SJCRH30 (cell line): Measurements from ENCODE around the gene DPPA5. TPM values are rescaled to one million over a fixed set of nuclear protein-coding genes. Genes with fewer than 3 reads are reported as not detected.
"Not testable (repeated sequence)": the region's sequence is repeated elsewhere in the genome, so short reads cannot be mapped to it uniquely, and the experiment has no call there.

Experiments used
- DNase-seq, 2 experiments: peaks; one replicate each; pipeline ENCODE4 v3.0.0-alpha.2; 2015 to 2020
- H3K27ac ChIP-seq: fragments of 250-450 bp; sonication (Bioruptor Pico); 2 replicates; pipeline ENCODE4 v1.5.1; 2020; ENCODE audit warnings: mild to moderate bottlenecking, moderate library complexity
- H3K27me3 ChIP-seq: fragments of 250-450 bp; sonication (Bioruptor Pico); 2 replicates; pipeline ENCODE4 v1.5.1; 2020; ENCODE audit warnings: mild to moderate bottlenecking, moderate library complexity
- H3K36me3 ChIP-seq: fragments of 250-450 bp; sonication (Bioruptor Pico); 2 replicates; pipeline ENCODE4 v1.5.1; 2020; ENCODE audit warnings: mild to moderate bottlenecking, moderate library complexity
- H3K4me1 ChIP-seq: fragments of 250-450 bp; sonication (Bioruptor Pico); 2 replicates; pipeline ENCODE4 v1.5.1; 2020; ENCODE audit warnings: mild to moderate bottlenecking, moderate library complexity
- H3K4me3 ChIP-seq: fragments of 250-450 bp; sonication (Bioruptor Pico); 2 replicates; pipeline ENCODE4 v1.5.1; 2020; ENCODE audit warnings: mild to moderate bottlenecking, moderate library complexity
- H3K9me3 ChIP-seq: fragments of 250-450 bp; sonication (Bioruptor Pico); replicated peaks from 2 replicates; pipeline ENCODE4 v1.5.1; 2020; ENCODE audit warnings: mild to moderate bottlenecking, moderate library complexity
- total RNA-seq: library from RNA; depleted of rRNA; stranded (reverse); fragments of >200 nt; shearing (Covaris generic); gene quantifications from 2 replicates; pipeline ENCODE4 v1.2.3, GENCODE V29; 2014

DPPA5 gene
- total RNA-seq, 1 experiment from 2014 or later, result not detected

GRCh38 chr6:73341335-73341734 is 12.7 kb downstream of the DPPA5 start:
- Histone ChIP-seq H3K4me1 (no peaks in the 10 kb centered on the region), H3K27ac (no peak overlapping the region), H3K9me3 (no peaks in the 10 kb centered on the region), H3K27me3 (no peaks in the 10 kb centered on the region), H3K36me3 (no peaks in the 10 kb centered on the region), H3K4me3 (no peak overlapping the region)
- DNase-seq, result no peak

- no peak for DNase-seq
- Histone ChIP-seq H3K9me3 (no peaks in the 10 kb centered on the region), H3K4me1 (no peaks in the 10 kb centered on the region), H3K4me3 (no peak overlapping the region), H3K36me3 (no peaks in the 10 kb centered on the region), H3K27me3 (no peaks in the 10 kb centered on the region), H3K27ac (no peak overlapping the region)
Observed at GRCh38 chr6:73340048-73340447, 14.0 kb downstream of the DPPA5 start.

- Histone ChIP-seq H3K9me3 (no peaks in the 10 kb centered on the region), H3K36me3 (no peaks in the 10 kb centered on the region), H3K27me3 (no peaks in the 10 kb centered on the region), H3K4me1 (no peaks in the 10 kb centered on the region), H3K27ac (no peak overlapping the region), H3K4me3 (no peak overlapping the region)
- DNase-seq, result no peak
Observed at GRCh38 chr6:73339340-73339739, 14.7 kb downstream of the DPPA5 start.

GRCh38 chr6:73329201-73329600 is 24.9 kb downstream of the DPPA5 start:
- H3K4me1 ChIP-seq, result no peaks in the 10 kb centered on the region

GRCh38 chr6:73328790-73329189 is 25.3 kb downstream of the DPPA5 start:
- DNase-seq, result no peak
- Histone ChIP-seq H3K27me3 (no peaks in the 10 kb centered on the region), H3K27ac (no peak overlapping the region), H3K4me3 (no peak overlapping the region), H3K36me3 (no peaks in the 10 kb centered on the region), H3K9me3 (no peaks in the 10 kb centered on the region), H3K4me1 (no peaks in the 10 kb centered on the region)

More at GRCh38 chr6:73329201-73329600, 24.9 kb downstream of the DPPA5 start:
- no peak for DNase-seq
- Histone ChIP-seq H3K36me3 (no peaks in the 10 kb centered on the region), H3K27me3 (no peaks in the 10 kb centered on the region), H3K4me3 (no peak overlapping the region), H3K9me3 (no peaks in the 10 kb centered on the region), H3K27ac (no peak overlapping the region)

GRCh38 chr6:73325656-73326055 is 28.4 kb downstream of the DPPA5 start:
- Histone ChIP-seq H3K36me3 (no peaks in the 10 kb centered on the region), H3K4me3 (no peak overlapping the region), H3K27ac (no peak overlapping the region), H3K9me3 (no peaks in the 10 kb centered on the region), H3K27me3 (no peaks in the 10 kb centered on the region), H3K4me1 (no peaks in the 10 kb centered on the region)
- DNase-seq, result no peak

GRCh38 chr6:73323323-73323722 is 30.8 kb downstream of the DPPA5 start:
- Histone ChIP-seq H3K36me3 (no peaks in the 10 kb centered on the region), H3K4me1 (no peaks in the 10 kb centered on the region), H3K27ac (no peak overlapping the region), H3K9me3 (peaks cover 2% of the 10 kb centered on the region; the same call in 1 of the 2 replicates), H3K27me3 (no peaks in the 10 kb centered on the region), H3K4me3 (no peak overlapping the region)
- DNase-seq, result no peak

GRCh38 chr6:73314577-73315492 is 39.2 kb downstream of the DPPA5 start:
- Histone ChIP-seq H3K9me3 (peaks cover 3% of the 10 kb centered on the region; the same call in 1 of the 2 replicates), H3K36me3 (no peaks in the 10 kb centered on the region), H3K4me1 (no peaks in the 10 kb centered on the region), H3K27me3 (no peaks in the 10 kb centered on the region), H3K27ac (no peak overlapping the region), H3K4me3 (no peak overlapping the region)
- DNase-seq, result no peak

- not testable (repeated sequence) for H3K27ac ChIP-seq, DNase-seq, H3K4me1 ChIP-seq
Observed at GRCh38 chr6:73310503-73310845, 43.6 kb downstream of the DPPA5 start.

GRCh38 chr6:73309785-73310502 is 44.1 kb downstream of the DPPA5 start:
- no peak for DNase-seq
- H3K27ac ChIP-seq, result no peak overlapping the region

More at GRCh38 chr6:73310503-73310845, 43.6 kb downstream of the DPPA5 start:
- H3K9me3 ChIP-seq, H3K27me3 ChIP-seq, H3K36me3 ChIP-seq, H3K4me3 ChIP-seq: not testable (repeated sequence)

GRCh38 chr6:73309535-73309784 is 44.6 kb downstream of the DPPA5 start:
- Histone ChIP-seq H3K4me3 (no peak overlapping the region), H3K4me1 (no peaks in the 10 kb centered on the region), H3K36me3 (no peaks in the 10 kb centered on the region), H3K27me3 (no peaks in the 10 kb centered on the region), H3K9me3 (no peaks in the 10 kb centered on the region), H3K27ac (no peak overlapping the region)
- no peak for DNase-seq

More at GRCh38 chr6:73309785-73310502, 44.1 kb downstream of the DPPA5 start:
- no peaks in the 10 kb centered on the region for H3K9me3 ChIP-seq
- H3K36me3 ChIP-seq, result no peaks in the 10 kb centered on the region
- H3K4me1 ChIP-seq, result no peaks in the 10 kb centered on the region
- no peaks in the 10 kb centered on the region for H3K27me3 ChIP-seq
- no peak overlapping the region for H3K4me3 ChIP-seq

- Histone ChIP-seq H3K27ac (no peak overlapping the region), H3K27me3 (no peaks in the 10 kb centered on the region), H3K9me3 (no peaks in the 10 kb centered on the region), H3K4me1 (no peaks in the 10 kb centered on the region), H3K36me3 (no peaks in the 10 kb centered on the region), H3K4me3 (no peak overlapping the region)
- no peak for DNase-seq
Observed at GRCh38 chr6:73308712-73309534, 45.2 kb downstream of the DPPA5 start.

- H3K4me3 ChIP-seq, H3K36me3 ChIP-seq, H3K9me3 ChIP-seq, DNase-seq, H3K27me3 ChIP-seq, H3K4me1 ChIP-seq, H3K27ac ChIP-seq: not testable (repeated sequence)
Observed at GRCh38 chr6:73303773-73304172, 50.3 kb downstream of the DPPA5 start.
